ENCODE data around the gene NCAPD3. TPM values are rescaled to one million over a fixed set of nuclear protein-coding genes. Genes with fewer than 3 reads are reported as not detected.

The NCAPD3 gene
- total and polyA plus RNA-seq, 9 of the 15 experiments (the other 6 are each of a cell fraction or from before 2014, with no cell fraction given), result 23.6 to 80.6 (median 58.6) TPM

- Histone ChIP-seq H3K4me1 (replicated peaks in 1 of 2; ENCODE audit: control insufficient read depth in 2 of 2, insufficient read depth in 2 of 2, low read length in 2 of 2) (no peaks in the 10 kb centered on the region), H3K79me2 (ENCODE audit: control insufficient read depth, insufficient read depth, low read length) (no peaks in the 10 kb centered on the region; the same call in 2 of the 3 replicates), H3K36me3 (ENCODE audit: control insufficient read depth, insufficient read depth, low read length) (peaks cover 97% of the 10 kb centered on the region), H3K9me1 (ENCODE audit: control insufficient read depth, insufficient read depth, low read length) (no peaks in the 10 kb centered on the region), H4K20me1 (replicated peaks; ENCODE audit: control insufficient read depth, insufficient read depth, low read length) (no peaks in the 10 kb centered on the region), H3K4me2 (ENCODE audit: insufficient read depth, low read length) (no peak overlapping the region), H3K9me3 (replicated peaks; ENCODE audit: control insufficient read depth, insufficient read depth, low read depth, low read length) (no peaks in the 10 kb centered on the region), H3K9ac (ENCODE audit: insufficient read depth in 1 of 2, low read depth in 2 of 2, low read length in 2 of 2) (no peak overlapping the region), H3K27ac (ENCODE audit: extremely low read depth, low read depth, low read length) (no peak overlapping the region), H3K27me3 (ENCODE audit: control insufficient read depth in 2 of 2, insufficient read depth in 2 of 2, low read length in 2 of 2) (no peaks in the 10 kb centered on the region), H3K4me3 (no peak overlapping the region), H2AFZ (ENCODE audit: low read depth, low read length) (no peak overlapping the region)
- intact Hi-C loops (cut with micrococcal nuclease) (loop anchor here (2.0 kb wide), 2 partner anchors 39 to 47 kb away; partner anchors contain the start of genes ACAD8 and THYN1), in situ Hi-C loops (cut with MboI) (no loop called here)
- no TSS peak for BruUV-seq (replicated peaks)
- ATAC-seq (no peak), FAIRE-seq (no peak), DNase-seq (ENCODE audit: extremely low read depth in 1 of 4, low spot score in 3 of 4) (no peak)
- ChIA-PET POLR2A (no interaction called here), CTCF (ENCODE audit: low intra/inter-chr PET ratio) (no interaction called here)
- no peak for TF ChIP-seq KLF6 (CRISPR knock-in tag; IDR thresholded peaks at IDR 0.05; ENCODE audit: borderline replicate concordance)
- TF ChIP-seq ZBTB26 (CRISPR knock-in tag; IDR thresholded peaks at IDR 0.05), result no peak
- no peak for TF ChIP-seq SMAD1 (IDR thresholded peaks at IDR 0.05; ENCODE audit: low read depth, low read length, partially characterized antibody)
- TF ChIP-seq HSF4 (CRISPR knock-in tag; IDR thresholded peaks at IDR 0.05; ENCODE audit: borderline replicate concordance), result no peak
- TF ChIP-seq SMC3 (conservative IDR thresholded peaks at IDR 0.05; ENCODE audit: insufficient read depth, low read depth, low read length), result no peak
- TF ChIP-seq CBX3 (IDR thresholded peaks at IDR 0.05; ENCODE audit: borderline replicate concordance in 1 of 2, low read length in 2 of 2), result no peak
- TF ChIP-seq SAFB2 (IDR thresholded peaks at IDR 0.05; ENCODE audit: borderline replicate concordance, low read depth, low read length, severe bottlenecking), result no peak
- no peak for TF ChIP-seq PHF21A (IDR thresholded peaks at IDR 0.05; ENCODE audit: borderline replicate concordance, low read depth)
- no peak for TF ChIP-seq RBBP5 (IDR thresholded peaks at IDR 0.05; ENCODE audit: borderline replicate concordance, insufficient read depth, low read length, poor library complexity, severe bottlenecking)
- no peak for TF ChIP-seq POLR3G (IDR thresholded peaks at IDR 0.05; ENCODE audit: extremely low read depth, insufficient read length, insufficient replicate concordance)
- 93% methylated on average over 9 of the region's 9 CpGs for WGBS (ENCODE audit: insufficient coverage, low coverage, missing lambda C conversion rate)
Measured at GRCh38 chr11:134205729-134206128, 18.0 kb downstream of the NCAPD3 start.
